ENCODE measurements around the gene PRDM16.

The PRDM16 gene

GRCh38 chr1:3097231-3097630, 28.2 kb downstream of the PRDM16 start:
- peaks cover 19 to 24% of the 10 kb centered on the region in 2 donors for H3K27me3 Mint-ChIP-seq
- DNase-seq: no peak
- no peak overlapping the region for H3K4me3 Mint-ChIP-seq
- ATAC-seq (replicated peaks): no peak
- no peaks in the 10 kb centered on the region for H3K9me3 Mint-ChIP-seq
- peaks cover 0 to 8% of the 10 kb centered on the region in 2 donors for H3K4me1 Mint-ChIP-seq
- H3K36me3 Mint-ChIP-seq: no peaks in the 10 kb centered on the region
- no peak overlapping the region for H3K27ac Mint-ChIP-seq

GRCh38 chr1:3097861-3098260, 28.9 kb downstream of the PRDM16 start:
- DNase-seq (no peak), ATAC-seq (replicated peaks) (no peak)
- Mint-ChIP-seq H3K4me3 (no peak overlapping the region), H3K9me3 (no peaks in the 10 kb centered on the region), H3K27me3 (peaks cover 14 to 18% of the 10 kb centered on the region in 2 donors), H3K36me3 (no peaks in the 10 kb centered on the region), H3K27ac (no peak overlapping the region), H3K4me1 (peaks cover 0 to 8% of the 10 kb centered on the region in 2 donors)

- Mint-ChIP-seq H3K4me3 (no peak overlapping the region), H3K36me3 (no peaks in the 10 kb centered on the region), H3K27me3 (peaks cover 5 to 7% of the 10 kb centered on the region in 2 donors), H3K4me1 (no peaks in the 10 kb centered on the region), H3K9me3 (no peaks in the 10 kb centered on the region), H3K27ac (no peak overlapping the region)
- DNase-seq: no peak
- ATAC-seq (replicated peaks): no peak
Observed at GRCh38 chr1:3099861-3100260, 30.9 kb downstream of the PRDM16 start.

- peaks cover under 1 to 1% of the 10 kb centered on the region in 2 donors for H3K27me3 Mint-ChIP-seq
Observed at GRCh38 chr1:3101124-3101939, 32.3 kb downstream of the PRDM16 start.

GRCh38 chr1:3102641-3103040, 33.6 kb downstream of the PRDM16 start:
- Mint-ChIP-seq H3K27ac (no peak overlapping the region), H3K4me3 (no peak overlapping the region), H3K36me3 (no peaks in the 10 kb centered on the region), H3K4me1 (no peaks in the 10 kb centered on the region), H3K9me3 (peaks cover 0 to 2% of the 10 kb centered on the region in 2 donors), H3K27me3 (no peaks in the 10 kb centered on the region)
- ATAC-seq (replicated peaks) (no peak), DNase-seq (no peak)

More at GRCh38 chr1:3101124-3101939, 32.3 kb downstream of the PRDM16 start:
- Mint-ChIP-seq H3K36me3 (no peaks in the 10 kb centered on the region), H3K4me3 (no peak overlapping the region), H3K4me1 (no peaks in the 10 kb centered on the region), H3K9me3 (no peaks in the 10 kb centered on the region), H3K27ac (no peak overlapping the region)
- DNase-seq (no peak), ATAC-seq (replicated peaks) (no peak)

- Mint-ChIP-seq H3K36me3 (no peaks in the 10 kb centered on the region), H3K27ac (no peak overlapping the region), H3K4me1 (no peaks in the 10 kb centered on the region), H3K27me3 (no peaks in the 10 kb centered on the region), H3K9me3 (peaks cover 0 to 6% of the 10 kb centered on the region in 2 donors), H3K4me3 (no peak overlapping the region)
- ATAC-seq (replicated peaks): no peak
- DNase-seq: no peak
Observed at GRCh38 chr1:3103967-3104677, 35.1 kb downstream of the PRDM16 start.

GRCh38 chr1:3105167-3105863, 36.3 kb downstream of the PRDM16 start:
- H3K4me1 Mint-ChIP-seq: no peaks in the 10 kb centered on the region
- no peak overlapping the region for H3K4me3 Mint-ChIP-seq
- no peaks in the 10 kb centered on the region for H3K27me3 Mint-ChIP-seq
- ATAC-seq (replicated peaks): no peak
- H3K9me3 Mint-ChIP-seq: peaks cover 0 to 6% of the 10 kb centered on the region in 2 donors
- no peaks in the 10 kb centered on the region for H3K36me3 Mint-ChIP-seq
- H3K27ac Mint-ChIP-seq: no peak overlapping the region
- no peak for DNase-seq

- no peaks in the 10 kb centered on the region for H3K27me3 Mint-ChIP-seq
- ATAC-seq (replicated peaks) (no peak), DNase-seq (no peak)
- peaks cover 0 to 6% of the 10 kb centered on the region in 2 donors for H3K9me3 Mint-ChIP-seq
- H3K27ac Mint-ChIP-seq: no peak overlapping the region
- H3K4me1 Mint-ChIP-seq: no peaks in the 10 kb centered on the region
- no peaks in the 10 kb centered on the region for H3K36me3 Mint-ChIP-seq
- H3K4me3 Mint-ChIP-seq: no peak overlapping the region
Observed at GRCh38 chr1:3106216-3106615, 37.2 kb downstream of the PRDM16 start.

GRCh38 chr1:3107201-3107600, 38.2 kb downstream of the PRDM16 start:
- Mint-ChIP-seq H3K4me3 (no peak overlapping the region), H3K36me3 (no peaks in the 10 kb centered on the region), H3K9me3 (peaks cover 0 to 6% of the 10 kb centered on the region in 2 donors), H3K27ac (no peak overlapping the region), H3K27me3 (no peaks in the 10 kb centered on the region), H3K4me1 (no peaks in the 10 kb centered on the region)
- no peak for ATAC-seq (replicated peaks)
- DNase-seq: no peak

- ATAC-seq (replicated peaks): no peak
Observed at GRCh38 chr1:3109355-3109754, 40.4 kb downstream of the PRDM16 start.

GRCh38 chr1:3111348-3112021, 42.5 kb downstream of the PRDM16 start:
- Mint-ChIP-seq H3K27ac (no peak overlapping the region), H3K27me3 (no peaks in the 10 kb centered on the region), H3K9me3 (peaks cover 0 to 6% of the 10 kb centered on the region in 2 donors)

More at GRCh38 chr1:3109355-3109754, 40.4 kb downstream of the PRDM16 start:
- Mint-ChIP-seq H3K27ac (no peak overlapping the region), H3K4me3 (no peak overlapping the region), H3K9me3 (peaks cover 0 to 6% of the 10 kb centered on the region in 2 donors), H3K36me3 (no peaks in the 10 kb centered on the region), H3K27me3 (no peaks in the 10 kb centered on the region), H3K4me1 (no peaks in the 10 kb centered on the region)
- no peak for DNase-seq

GRCh38 chr1:3112526-3112925, 43.5 kb downstream of the PRDM16 start:
- H3K4me3 Mint-ChIP-seq: no peak overlapping the region
- no peaks in the 10 kb centered on the region for H3K27me3 Mint-ChIP-seq
- ATAC-seq (replicated peaks) (no peak), DNase-seq (no peak)
- H3K9me3 Mint-ChIP-seq: peaks cover 0 to 5% of the 10 kb centered on the region in 2 donors
- no peaks in the 10 kb centered on the region for H3K36me3 Mint-ChIP-seq
- no peak overlapping the region for H3K27ac Mint-ChIP-seq
- H3K4me1 Mint-ChIP-seq: no peaks in the 10 kb centered on the region

More at GRCh38 chr1:3111348-3112021, 42.5 kb downstream of the PRDM16 start:
- H3K4me1 Mint-ChIP-seq: no peaks in the 10 kb centered on the region
- DNase-seq (no peak), ATAC-seq (replicated peaks) (no peak)
- no peak overlapping the region for H3K4me3 Mint-ChIP-seq
- no peaks in the 10 kb centered on the region for H3K36me3 Mint-ChIP-seq

GRCh38 chr1:3113047-3113740, 44.2 kb downstream of the PRDM16 start:
- DNase-seq (no peak), ATAC-seq (replicated peaks) (no peak)
- Mint-ChIP-seq H3K9me3 (peaks cover 0 to 2% of the 10 kb centered on the region in 2 donors), H3K27ac (no peak overlapping the region), H3K4me3 (no peak overlapping the region), H3K4me1 (no peaks in the 10 kb centered on the region), H3K36me3 (no peaks in the 10 kb centered on the region), H3K27me3 (no peaks in the 10 kb centered on the region)

GRCh38 chr1:3113741-3114056, 44.7 kb downstream of the PRDM16 start:
- no peak for DNase-seq
- no peak overlapping the region for H3K4me3 Mint-ChIP-seq
- ATAC-seq (replicated peaks): no peak
- no peaks in the 10 kb centered on the region for H3K9me3 Mint-ChIP-seq
- no peaks in the 10 kb centered on the region for H3K36me3 Mint-ChIP-seq
- no peak overlapping the region for H3K27ac Mint-ChIP-seq
- no peaks in the 10 kb centered on the region for H3K27me3 Mint-ChIP-seq
- H3K4me1 Mint-ChIP-seq: no peaks in the 10 kb centered on the region

All from stimulated activated naive B cell treated with anti-CD40 and anti-IgM and Interleukin-4, amounts not matched to agents 10 μg/mL and 1 μg/mL and 100 μg/mL, for 72 hours (primary cell).